OCI-LY3 (cell line): Measurements from ENCODE around the gene LIPJ.

Experiments used
- CTCF ChIP-seq: fragments of 200-600, 300-600 bp; sonication (generic); IDR thresholded peaks from 2 replicates; pipeline ENCODE4 v1.5.1; 2014; ENCODE audit warnings: antibody characterized with exemption, low read length, low read depth
- EZH2phosphoT487 ChIP-seq: fragments of 200-600 bp; shearing (Covaris generic); IDR thresholded peaks from 2 replicates; pipeline ENCODE4 v1.6.1; 2018; ENCODE audit warnings: antibody characterized with exemption, mixed run types, low read depth

DNA sequence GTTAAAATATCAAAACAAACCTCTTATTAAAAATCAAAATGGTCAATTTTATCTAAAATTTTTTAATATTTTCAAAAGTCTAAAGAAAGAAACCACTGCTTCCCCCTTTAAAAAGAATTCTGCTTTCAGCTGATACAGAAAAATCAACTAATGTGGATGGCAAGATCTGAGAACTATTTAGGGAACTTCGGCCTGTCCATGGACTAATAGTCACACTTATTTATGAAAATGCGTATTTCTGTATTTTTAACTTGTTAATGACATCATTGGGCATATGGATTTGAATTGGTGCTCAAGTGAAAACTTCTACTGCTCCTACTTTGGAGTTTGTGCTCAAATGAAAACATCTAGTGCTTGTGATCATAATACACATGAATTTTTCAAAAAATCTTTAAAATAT lies 35.3 kb upstream of the LIPJ start:
- TF ChIP-seq CTCF: no peak
- TF ChIP-seq EZH2phosphoT487: no peak
